Liver (tissue), 9 donors: ENCODE data around the gene SHFL. TPM values are rescaled to one million over a fixed set of nuclear protein-coding genes. Genes with fewer than 3 reads are reported as not detected.

Experiments
- DNase-seq: peaks from one replicate; pipeline ENCODE4 v3.0.0-alpha.2; 2017; ENCODE audit warnings: low spot score
- H3K27ac ChIP-seq, 2 donors: one replicate each; pipeline ENCODE4 v1.7.0; 2013; ENCODE audit warnings: inconsistent platforms in 2 of 2, low read length in 2 of 2, control low read depth in 1 of 2, low read depth in 1 of 2, mild to moderate bottlenecking in 1 of 2
- H3K27me3 ChIP-seq, 4 donors: one replicate each; pipeline versions ENCODE4 v1.6.1 to v1.7.0; 2013; ENCODE audit warnings: low read length in 3 of 4, inconsistent platforms in 1 of 4, mild to moderate bottlenecking in 1 of 4, moderate library complexity in 1 of 4; ENCODE audit not compliant: control insufficient read depth in 4 of 4, insufficient read depth in 4 of 4
- H3K36me3 ChIP-seq, 4 donors: one replicate each; pipeline versions ENCODE4 v1.6.1 to v1.7.0; 2013; ENCODE audit warnings: low read length in 3 of 4, mild to moderate bottlenecking in 3 of 4, low read depth in 1 of 4, moderate library complexity in 1 of 4; ENCODE audit not compliant: control insufficient read depth in 4 of 4, insufficient read depth in 3 of 4
- H3K4me1 ChIP-seq, 4 donors: one replicate each; pipeline versions ENCODE4 v1.6.1 to v1.7.0; 2013; ENCODE audit warnings: low read length in 3 of 4, mild to moderate bottlenecking in 3 of 4, moderate library complexity in 1 of 4; ENCODE audit not compliant: control insufficient read depth in 4 of 4, insufficient read depth in 4 of 4
- H3K4me3 ChIP-seq, 3 donors: one replicate each; pipeline versions ENCODE4 v1.6.1 to v1.7.0; 2013; ENCODE audit warnings: low read length in 3 of 3, control low read depth in 1 of 3, low read depth in 1 of 3, mild to moderate bottlenecking in 1 of 3
- H3K9ac ChIP-seq, 2 donors: one replicate each; pipeline ENCODE4 v1.7.0; 2013; ENCODE audit warnings: low read length in 2 of 2, mild to moderate bottlenecking in 2 of 2, moderate library complexity in 2 of 2, control low read depth in 1 of 2, low read depth in 1 of 2
- H3K9me3 ChIP-seq, 4 donors: one replicate each; pipeline versions ENCODE4 v1.6.1 to v1.7.0; 2013; ENCODE audit warnings: low read length in 3 of 4; ENCODE audit not compliant: control insufficient read depth in 4 of 4
- CTCF ChIP-seq: fragments of 150-350 bp; IDR thresholded peaks from 2 replicates; pipeline ENCODE4 v1.5.1; 2017; ENCODE audit warnings: improper control_type of control experiment, low read depth, low read length; ENCODE audit not compliant: missing input control
- EGR1 ChIP-seq, 2 donors: IDR thresholded peaks; 2 replicates each; pipeline ENCODE4 v1.6.1; 2016 to 2018; ENCODE audit warnings: antibody characterized with exemption in 2 of 2, low read depth in 2 of 2
- FOXA1 ChIP-seq: IDR thresholded peaks from 2 replicates; pipeline ENCODE4 v1.6.1; 2016; ENCODE audit warnings: antibody characterized with exemption
- FOXA2 ChIP-seq: IDR thresholded peaks from 2 replicates; pipeline ENCODE4 v1.6.1; 2016; ENCODE audit warnings: antibody characterized with exemption
- HNF4A ChIP-seq, 2 donors: conservative IDR thresholded peaks; 2 replicates each; pipeline ENCODE4 v1.6.1; 2016; ENCODE audit warnings: antibody characterized with exemption in 2 of 2, mild to moderate bottlenecking in 2 of 2
- MAX ChIP-seq: IDR thresholded peaks from 2 replicates; pipeline ENCODE4 v1.6.1; 2016; ENCODE audit warnings: antibody characterized with exemption
- RAD21 ChIP-seq, 2 donors: IDR thresholded peaks; 2 replicates each; pipeline ENCODE4 v1.6.1; 2016; ENCODE audit warnings: antibody characterized with exemption in 2 of 2, mild to moderate bottlenecking in 2 of 2
- REST ChIP-seq: IDR thresholded peaks from 2 replicates; pipeline ENCODE4 v1.6.1; 2016; ENCODE audit warnings: antibody characterized with exemption, mild to moderate bottlenecking
- RXRA ChIP-seq, 2 donors: IDR thresholded peaks; 2 replicates each; pipeline ENCODE4 v1.6.1; 2017 to 2018; ENCODE audit warnings: antibody characterized with exemption in 2 of 2, mild to moderate bottlenecking in 1 of 2
- SP1 ChIP-seq: IDR thresholded peaks from 2 replicates; pipeline ENCODE4 v1.6.1; 2018; ENCODE audit warnings: antibody characterized with exemption, mild to moderate bottlenecking
- YY1 ChIP-seq: IDR thresholded peaks from 2 replicates; pipeline ENCODE4 v1.6.1; 2016; ENCODE audit warnings: antibody characterized with exemption, mild to moderate bottlenecking
- ZBTB33 ChIP-seq: IDR thresholded peaks from 2 replicates; pipeline ENCODE4 v1.6.1; 2016; ENCODE audit warnings: antibody characterized with exemption
- WGBS: extraction: QIAGEN DNeasy Blood & Tissue Kit; methylation state at CpG from one replicate; pipeline ENCODE4 v1.1.7; 2013; 5-methylcytosine and 5-hydroxymethylcytosine counted together
- polyA plus RNA-seq, 2 donors: library from polyadenylated mRNA; stranded (reverse) in 1 of 2; unstranded in 1 of 2; fragments of 200-250 nt in 1 of 2; fragments of >200 nt in 1 of 2; fragmentation: Nextera tagmentation in 1 of 2; extraction: Ambion mirVana in 1 of 2; gene quantifications; one replicate each; pipeline versions ENCODE4 v1.2.1 to v1.2.3, GENCODE V29; 2013 to 2015
- total RNA-seq, 2 donors: library from RNA; depleted of rRNA; stranded (reverse); fragments of >200 nt; gene quantifications; one replicate each; pipeline ENCODE4 v1.2.3, GENCODE V29; 2014
- donor health status: healthy.
- donor health status: healthy.
- donor health status: healthy.
- donor health status: healthy.
- donor health status: healthy.

Gene SHFL
- total and polyA plus RNA-seq, 4 donors: 13.1 to 104 (median 84.7) TPM

- 28% methylated on average over 7 of the region's 7 CpGs for WGBS
- no peak for DNase-seq
Observed at GRCh38 chr19:10079031-10079453, 7.1 kb upstream of the SHFL start.

More at GRCh38 chr19:10079031-10079453, 7.1 kb upstream of the SHFL start:
- no peaks in the 10 kb centered on the region for H3K27me3 ChIP-seq
- peak overlapping the region; percentile 41 to 50 for H3K27ac ChIP-seq
- TF ChIP-seq FOXA2 (no peak), REST (no peak), CTCF (no peak), RXRA (IDR thresholded peaks at IDR 0.05) (peak; percentile 66 to 87), RAD21 (IDR thresholded peaks at IDR 0.05) (peak in 1 of 2 donors; percentile 19), MAX (peak; percentile 53), HNF4A (conservative IDR thresholded peaks at IDR 0.05) (peak; percentile 65 to 77), EGR1 (IDR thresholded peaks at IDR 0.05; ENCODE audit: low read depth in 2 of 2) (peak; percentile 51 to 52), SP1 (peak; percentile 56), FOXA1 (no peak), ZBTB33 (no peak), YY1 (peak; percentile 44)
- H3K4me3 ChIP-seq: no peak overlapping the region
- peaks cover 6 to 15% (median 10%) of the 10 kb centered on the region in 4 donors for H3K4me1 ChIP-seq
- peaks cover 0 to 1% (median under 1%) of the 10 kb centered on the region in 4 donors for H3K9me3 ChIP-seq
- peaks cover 0 to 3% (median 2%) of the 10 kb centered on the region in 4 donors for H3K36me3 ChIP-seq
- H3K9ac ChIP-seq: no peak overlapping the region
